ACC112 (cell line): ENCODE measurements around the gene RNU2-63P.
A peak's percentile ranks its signal among the peaks of the same experiment; 100 is the strongest.
"Not testable (repeated sequence)": the region's sequence is repeated elsewhere in the genome, so short reads cannot be mapped to it uniquely, and the experiment has no call there.

ENCODE experiments used
- H2AFZ ChIP-seq: fragments of 200-600 bp; sonication (generic); one replicate; pipeline ENCODE4 v1.6.0; 2017; ENCODE audit warnings: antibody characterized with exemption, low read length; ENCODE audit not compliant: unreplicated experiment
- H3K27ac ChIP-seq: fragments of 200-600 bp; sonication (generic); 2 replicates; pipeline ENCODE4 v1.5.1; 2014; ENCODE audit warnings: low read depth, mild to moderate bottlenecking, antibody characterized with exemption, low read length, moderate library complexity
- H3K27me3 ChIP-seq: fragments of 200-600 bp; sonication (generic); 2 replicates; pipeline ENCODE4 v1.6.1; 2014; ENCODE audit warnings: mild to moderate bottlenecking, antibody characterized with exemption, low read length, moderate library complexity, mixed read lengths; ENCODE audit not compliant: insufficient read depth
- H3K36me3 ChIP-seq: fragments of 200-600 bp; sonication (generic); 2 replicates; pipeline ENCODE4 v1.6.1; 2016; ENCODE audit warnings: mild to moderate bottlenecking, antibody characterized with exemption, low read length, moderate library complexity, mixed read lengths; ENCODE audit not compliant: insufficient read depth
- H3K4me1 ChIP-seq: fragments of 200-600 bp; sonication (generic); one replicate; pipeline ENCODE4 v1.6.1; 2016; ENCODE audit warnings: low read length, mixed read lengths; ENCODE audit not compliant: insufficient read depth, unreplicated experiment, control insufficient read depth
- H3K4me3 ChIP-seq: fragments of 200-600 bp; sonication (generic); 2 replicates; pipeline ENCODE4 v1.5.1; 2014; ENCODE audit warnings: mild to moderate bottlenecking, low read depth, low read length
- H3K79me2 ChIP-seq: fragments of 200-600 bp; sonication (generic); one replicate; pipeline ENCODE4 v1.6.0; 2016; ENCODE audit warnings: low read length; ENCODE audit not compliant: control insufficient read depth, unreplicated experiment, insufficient read depth

The RNU2-63P gene

GRCh38 chr2:88053296-88053695, 36.9 kb upstream of the RNU2-63P start:
- peaks cover 43% of the 10 kb centered on the region for H3K79me2 ChIP-seq
- H3K27me3 ChIP-seq, result no peaks in the 10 kb centered on the region
- peaks cover 12% of the 10 kb centered on the region; the same call in 1 of the 2 replicates for H3K36me3 ChIP-seq
- no peak overlapping the region for H2AFZ ChIP-seq
- H3K4me3 ChIP-seq, result peak overlapping the region; percentile 88
- H3K27ac ChIP-seq, result no peak overlapping the region
- H3K4me1 ChIP-seq, result peaks cover 12% of the 10 kb centered on the region

- Histone ChIP-seq H3K4me3 (no peak overlapping the region), H3K36me3 (peaks cover 12% of the 10 kb centered on the region; the same call in 1 of the 2 replicates), H3K4me1 (peaks cover 12% of the 10 kb centered on the region), H2AFZ (no peak overlapping the region), H3K79me2 (peaks cover 43% of the 10 kb centered on the region), H3K27me3 (no peaks in the 10 kb centered on the region), H3K27ac (no peak overlapping the region)
Measured at GRCh38 chr2:88051792-88052191, 35.4 kb upstream of the RNU2-63P start.

DNA sequence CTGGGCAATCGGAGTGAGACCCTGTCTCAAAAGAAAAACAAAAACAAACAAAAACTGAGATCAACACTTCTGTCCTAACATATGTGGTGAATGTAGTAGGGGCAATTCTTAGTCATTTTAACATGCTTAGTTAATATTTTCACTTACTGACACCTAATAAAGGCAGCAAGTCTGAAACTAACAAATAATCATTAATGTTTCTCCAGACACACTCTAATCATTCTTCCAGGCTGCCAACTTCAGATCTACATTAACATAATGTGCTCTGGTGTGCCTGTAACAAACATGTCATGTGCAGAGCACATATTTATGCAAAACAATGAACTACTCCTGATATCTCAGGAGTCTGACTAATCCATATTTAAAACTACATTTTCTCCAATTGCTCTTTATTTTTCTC, 33.3 kb upstream of the RNU2-63P start:
- no peak overlapping the region for H2AFZ ChIP-seq
- peaks cover 12% of the 10 kb centered on the region for H3K4me1 ChIP-seq
- H3K4me3 ChIP-seq, result no peak overlapping the region
- H3K36me3 ChIP-seq, result peaks cover 12% of the 10 kb centered on the region; the same call in 1 of the 2 replicates
- H3K79me2 ChIP-seq, result peaks cover 42% of the 10 kb centered on the region
- no peaks in the 10 kb centered on the region for H3K27me3 ChIP-seq
- no peak overlapping the region for H3K27ac ChIP-seq

DNA sequence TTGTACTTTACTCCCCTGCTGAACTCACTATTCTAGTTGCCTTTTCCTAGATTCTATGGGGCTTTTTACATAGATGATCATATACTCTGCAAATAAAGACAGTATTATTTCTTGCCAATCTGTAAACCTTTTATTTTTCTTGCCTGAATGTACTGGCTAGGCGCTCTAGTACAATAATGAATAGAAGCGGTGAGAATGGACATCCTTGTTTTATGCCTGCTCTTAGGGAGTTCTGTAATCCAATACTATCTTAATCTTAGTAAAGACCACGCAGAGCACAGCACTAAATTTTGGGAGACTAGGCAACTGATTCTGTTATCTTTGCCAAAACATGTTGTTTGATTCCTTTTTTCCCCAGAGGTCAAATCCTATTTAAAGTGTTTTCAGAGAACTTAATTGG, 32.2 kb upstream of the RNU2-63P start:
- Histone ChIP-seq H3K4me3 (no peak overlapping the region), H2AFZ (no peak overlapping the region), H3K4me1 (peaks cover 5% of the 10 kb centered on the region), H3K27me3 (no peaks in the 10 kb centered on the region), H3K27ac (no peak overlapping the region), H3K36me3 (peaks cover 12% of the 10 kb centered on the region; the same call in 1 of the 2 replicates), H3K79me2 (peaks cover 36% of the 10 kb centered on the region)

- H3K36me3 ChIP-seq, H3K27ac ChIP-seq, H3K4me3 ChIP-seq, H3K27me3 ChIP-seq, H2AFZ ChIP-seq, H3K4me1 ChIP-seq: not testable (repeated sequence)
- H3K79me2 ChIP-seq, result peaks cover 21% of the 10 kb centered on the region
Measured at GRCh38 chr2:88045561-88045960, 29.2 kb upstream of the RNU2-63P start.

DNA sequence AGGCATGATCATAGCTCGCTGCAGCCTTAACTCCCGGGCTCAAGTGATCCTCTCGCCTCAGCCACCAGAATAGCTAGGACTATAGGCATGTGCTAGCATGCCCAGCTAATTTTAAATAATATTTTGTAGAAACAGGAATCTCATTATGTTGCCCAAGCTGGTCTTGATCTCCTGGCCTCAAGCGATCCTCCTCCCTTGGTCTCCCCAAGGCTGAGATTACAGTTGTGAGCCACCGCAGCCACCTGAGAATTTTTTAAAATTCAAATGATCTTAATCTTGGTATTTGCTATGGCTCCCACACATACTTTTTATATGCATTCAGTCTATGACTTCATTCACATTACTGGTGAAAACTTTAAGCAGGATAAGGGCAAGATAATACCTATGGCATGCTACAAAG, 26.1 kb upstream of the RNU2-63P start:
- no peak overlapping the region for H3K4me3 ChIP-seq
- no peak overlapping the region for H3K27ac ChIP-seq
- H3K36me3 ChIP-seq, result no peaks in the 10 kb centered on the region; the same call in 1 of the 2 replicates
- H2AFZ ChIP-seq, result no peak overlapping the region
- H3K4me1 ChIP-seq, result peaks cover 32% of the 10 kb centered on the region
- H3K27me3 ChIP-seq, result no peaks in the 10 kb centered on the region
- peaks cover 20% of the 10 kb centered on the region for H3K79me2 ChIP-seq

DNA sequence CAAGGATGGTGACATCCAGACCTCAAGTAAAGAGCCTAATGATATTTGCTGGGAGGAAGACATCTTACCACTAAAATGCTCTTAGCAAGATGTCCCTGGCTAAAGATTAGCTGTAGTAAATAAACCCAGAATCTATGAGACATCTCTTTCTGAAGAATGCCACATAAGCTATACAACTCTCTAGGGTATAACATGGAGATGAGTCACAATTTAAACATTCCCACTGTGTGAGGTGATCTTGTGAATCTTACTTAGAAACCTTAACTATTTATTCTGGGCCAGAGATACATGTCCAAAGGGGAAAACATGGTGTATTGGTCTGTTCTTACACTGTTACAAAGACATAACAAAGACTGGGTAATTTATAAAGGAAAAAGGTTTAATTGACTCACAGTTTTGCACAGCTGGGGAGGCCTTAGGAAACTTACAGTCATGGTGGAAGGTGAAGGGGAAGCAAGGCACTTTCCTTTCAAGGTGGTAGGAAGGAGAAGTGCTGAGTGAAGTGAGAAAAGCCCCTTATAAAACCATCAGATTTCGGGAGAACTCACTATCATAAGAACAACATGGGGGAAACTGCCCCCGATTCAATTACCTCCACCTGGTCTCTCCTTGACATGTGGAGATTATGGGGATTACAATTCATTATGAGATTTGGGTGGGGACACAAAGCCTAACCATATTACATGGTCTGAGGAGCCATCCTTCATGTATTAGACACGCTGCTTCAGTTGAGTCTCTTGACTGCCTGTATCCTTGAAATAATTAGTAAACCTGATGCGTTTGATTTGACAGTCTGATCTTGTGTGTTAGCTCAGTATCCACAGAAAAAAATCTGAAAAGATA, 22.1 kb upstream of the RNU2-63P start:
- Histone ChIP-seq H3K4me3 (0 out of 2 replicates have a peak overlapping the region, but pooled peaks have one; percentile 0), H3K27me3 (no peaks in the 10 kb centered on the region), H3K79me2 (peaks cover 18% of the 10 kb centered on the region), H3K4me1 (peaks cover 46% of the 10 kb centered on the region), H3K27ac (peak overlapping the region; percentile 93), H3K36me3 (peaks cover 21% of the 10 kb centered on the region), H2AFZ (peak overlapping the region; percentile 11)

- Histone ChIP-seq H3K36me3 (peaks cover 31% of the 10 kb centered on the region), H2AFZ (peak overlapping the region; percentile 9), H3K27me3 (no peaks in the 10 kb centered on the region), H3K4me3 (no peak overlapping the region), H3K27ac (peak overlapping the region; percentile 43), H3K4me1 (peaks cover 37% of the 10 kb centered on the region), H3K79me2 (peaks cover 15% of the 10 kb centered on the region)
Measured at GRCh38 chr2:88036606-88037005, 20.3 kb upstream of the RNU2-63P start.

DNA sequence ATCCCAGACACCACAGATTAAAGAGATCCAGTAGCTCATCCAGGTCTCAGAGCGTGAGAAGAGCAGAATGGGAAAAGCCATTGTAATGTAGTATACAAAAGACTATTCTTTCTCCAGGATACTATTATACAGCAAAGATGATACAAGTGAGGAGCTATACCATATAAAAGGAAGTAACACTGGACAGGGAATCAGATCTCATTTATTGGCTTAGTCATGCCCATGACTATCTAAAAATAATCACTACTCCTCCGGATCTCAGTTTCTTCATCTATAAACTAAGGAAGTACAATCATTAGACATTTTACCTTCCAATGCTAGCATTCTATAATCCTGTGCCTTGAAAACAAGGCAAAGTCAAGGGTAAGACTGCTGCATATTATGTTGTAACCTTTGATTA, 19.8 kb upstream of the RNU2-63P start:
- H2AFZ ChIP-seq, result peak overlapping the region; percentile 9
- H3K36me3 ChIP-seq, result peaks cover 31% of the 10 kb centered on the region
- no peaks in the 10 kb centered on the region for H3K27me3 ChIP-seq
- no peak overlapping the region for H3K4me3 ChIP-seq
- peak overlapping the region; percentile 43 for H3K27ac ChIP-seq
- H3K79me2 ChIP-seq, result peaks cover 15% of the 10 kb centered on the region
- H3K4me1 ChIP-seq, result peaks cover 37% of the 10 kb centered on the region

GRCh38 chr2:88032070-88032702, 15.8 kb upstream of the RNU2-63P start:
- H2AFZ ChIP-seq, result no peak overlapping the region
- H3K79me2 ChIP-seq, result peaks cover 12% of the 10 kb centered on the region
- no peaks in the 10 kb centered on the region for H3K27me3 ChIP-seq
- H3K27ac ChIP-seq, result no peak overlapping the region
- peaks cover 55% of the 10 kb centered on the region for H3K36me3 ChIP-seq
- peaks cover 13% of the 10 kb centered on the region for H3K4me1 ChIP-seq
- no peak overlapping the region for H3K4me3 ChIP-seq

GRCh38 chr2:88028931-88029330, 12.6 kb upstream of the RNU2-63P start:
- no peak overlapping the region for H3K27ac ChIP-seq
- no peak overlapping the region for H3K4me3 ChIP-seq
- no peaks in the 10 kb centered on the region for H3K4me1 ChIP-seq
- H2AFZ ChIP-seq, result no peak overlapping the region
- H3K79me2 ChIP-seq, result no peaks in the 10 kb centered on the region
- H3K27me3 ChIP-seq, result no peaks in the 10 kb centered on the region
- peaks cover 37% of the 10 kb centered on the region for H3K36me3 ChIP-seq
